Measurements from ENCODE around the gene SUPT20HL2.

DNA sequence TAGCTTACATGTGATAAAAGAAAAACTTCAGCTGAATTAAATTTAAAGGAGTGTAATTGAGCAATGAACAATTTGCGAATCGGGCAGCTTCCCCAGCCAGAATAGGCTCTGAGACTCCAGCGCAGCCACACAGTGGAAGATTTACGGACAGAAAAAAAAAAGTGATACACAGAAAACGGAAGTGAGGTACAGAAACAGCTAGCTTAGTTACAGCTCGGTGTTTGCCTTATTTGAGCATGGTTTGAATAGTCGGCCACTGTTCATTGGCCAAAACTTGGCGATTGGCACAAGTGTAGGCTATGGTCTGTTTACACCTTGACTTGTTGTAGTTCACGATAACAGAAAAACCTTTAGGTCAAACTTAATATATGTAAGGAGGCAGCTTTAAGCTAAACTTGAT is 29.9 kb upstream of the SUPT20HL2 start:
- TF ChIP-seq, protein P1, sequence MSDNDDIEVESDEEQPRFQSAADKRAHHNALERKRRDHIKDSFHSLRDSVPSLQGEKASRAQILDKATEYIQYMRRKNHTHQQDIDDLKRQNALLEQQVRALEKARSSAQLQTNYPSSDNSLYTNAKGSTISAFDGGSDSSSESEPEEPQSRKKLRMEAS (IDR thresholded peaks at IDR 0.05; ENCODE audit: insufficient read depth, insufficient read length) = no peak
- TF ChIP-seq EZH2 (IDR thresholded peaks at IDR 0.05; ENCODE audit: borderline replicate concordance, low read depth, low read length, severe bottlenecking) (no peak), CTCF (IDR thresholded peaks at IDR 0.05; ENCODE audit: extremely low read depth in 1 of 2, insufficient read depth in 1 of 2, low read depth in 1 of 2, low read length in 2 of 2) (no peak), POLR2AphosphoS5 (IDR thresholded peaks at IDR 0.05; ENCODE audit: insufficient read depth, low read depth, low read length) (no peak), POLR2A (IDR thresholded peaks at IDR 0.05; ENCODE audit: low read depth, low read length) (no peak), MYC (IDR thresholded peaks at IDR 0.05; ENCODE audit: low read depth, low read length) (no peak)
